Body of pancreas (tissue), 4 donors: Measurements from ENCODE around the gene SUB1.

Experiments
- POLR2A ChIP-seq, 3 donors: fragments of 450-650 bp; IDR thresholded peaks; one replicate each; pipeline ENCODE4 v1.6.1; 2016; ENCODE audit warnings: antibody characterized with exemption in 3 of 3, mild to moderate bottlenecking in 2 of 3
- TF ChIP-seq, protein P1 (sequence below), 7 experiments: fragments of 450-650 bp in 4 of 7; fragments of 200-600 bp in 3 of 7; sonication (generic) in 3 of 7; IDR thresholded peaks; one replicate each; pipeline ENCODE4 v1.5.1; 2016 to 2019; ENCODE audit warnings: antibody characterized with exemption in 7 of 7

- TF ChIP-seq, protein P1, sequence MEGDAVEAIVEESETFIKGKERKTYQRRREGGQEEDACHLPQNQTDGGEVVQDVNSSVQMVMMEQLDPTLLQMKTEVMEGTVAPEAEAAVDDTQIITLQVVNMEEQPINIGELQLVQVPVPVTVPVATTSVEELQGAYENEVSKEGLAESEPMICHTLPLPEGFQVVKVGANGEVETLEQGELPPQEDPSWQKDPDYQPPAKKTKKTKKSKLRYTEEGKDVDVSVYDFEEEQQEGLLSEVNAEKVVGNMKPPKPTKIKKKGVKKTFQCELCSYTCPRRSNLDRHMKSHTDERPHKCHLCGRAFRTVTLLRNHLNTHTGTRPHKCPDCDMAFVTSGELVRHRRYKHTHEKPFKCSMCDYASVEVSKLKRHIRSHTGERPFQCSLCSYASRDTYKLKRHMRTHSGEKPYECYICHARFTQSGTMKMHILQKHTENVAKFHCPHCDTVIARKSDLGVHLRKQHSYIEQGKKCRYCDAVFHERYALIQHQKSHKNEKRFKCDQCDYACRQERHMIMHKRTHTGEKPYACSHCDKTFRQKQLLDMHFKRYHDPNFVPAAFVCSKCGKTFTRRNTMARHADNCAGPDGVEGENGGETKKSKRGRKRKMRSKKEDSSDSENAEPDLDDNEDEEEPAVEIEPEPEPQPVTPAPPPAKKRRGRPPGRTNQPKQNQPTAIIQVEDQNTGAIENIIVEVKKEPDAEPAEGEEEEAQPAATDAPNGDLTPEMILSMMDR (IDR thresholded peaks at IDR 0.05) = no peak
- TF ChIP-seq POLR2A (IDR thresholded peaks at IDR 0.05) = no peak
These were observed 45.6 kb downstream of the SUB1 start for GRCh38 chr5:32630867-32631491.
